CD4-positive, alpha-beta T cell treated with Interleukin-1 beta for 1 hour (primary cell): ENCODE measurements around the gene PLLP.
"Not testable (repeated sequence)": the region's sequence is repeated elsewhere in the genome, so short reads cannot be mapped to it uniquely, and the experiment has no call there.

Experiments used
- DNase-seq, 2 donors: peaks; one replicate each; pipeline ENCODE4 v3.0.0-alpha.2; 2020 to 2022

PLLP gene

DNA sequence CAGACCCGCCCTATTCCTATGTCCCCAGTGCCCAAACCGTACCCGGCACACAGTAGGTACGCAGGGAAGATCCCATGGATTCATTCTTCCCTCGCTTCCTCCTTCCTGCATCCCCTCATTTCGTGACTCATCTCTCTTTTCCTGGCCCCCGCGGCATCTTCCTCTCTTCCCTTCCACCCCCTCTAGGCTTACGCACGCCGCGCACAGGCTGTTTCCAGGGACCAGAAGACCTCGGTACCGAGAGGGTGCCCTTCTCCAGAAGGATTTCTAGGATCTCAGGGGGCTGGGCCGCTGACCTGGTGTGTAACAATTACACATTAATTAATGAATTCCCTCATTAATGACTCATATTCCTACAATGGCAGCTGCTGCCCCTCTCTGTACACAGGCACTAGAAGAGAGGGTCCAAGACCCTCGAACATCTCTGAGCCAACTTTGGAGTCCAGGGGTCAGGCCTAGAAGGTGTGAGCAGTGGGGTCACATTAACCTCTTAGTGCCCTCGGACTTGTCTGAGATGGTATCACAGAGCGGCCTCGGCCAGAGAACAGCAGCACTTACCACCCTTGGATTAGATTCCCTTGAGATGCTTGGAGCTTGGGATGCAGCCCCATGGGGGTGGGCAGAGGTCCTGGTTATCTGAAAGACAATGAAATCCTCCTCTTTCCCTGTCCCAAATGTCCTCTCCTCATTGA, 16.8 kb upstream of the PLLP start:
- no peak for DNase-seq

- peak; percentile 99 to 100 for DNase-seq
Observed at GRCh38 chr16:57300387-57301125, 16.1 kb upstream of the PLLP start.

DNA sequence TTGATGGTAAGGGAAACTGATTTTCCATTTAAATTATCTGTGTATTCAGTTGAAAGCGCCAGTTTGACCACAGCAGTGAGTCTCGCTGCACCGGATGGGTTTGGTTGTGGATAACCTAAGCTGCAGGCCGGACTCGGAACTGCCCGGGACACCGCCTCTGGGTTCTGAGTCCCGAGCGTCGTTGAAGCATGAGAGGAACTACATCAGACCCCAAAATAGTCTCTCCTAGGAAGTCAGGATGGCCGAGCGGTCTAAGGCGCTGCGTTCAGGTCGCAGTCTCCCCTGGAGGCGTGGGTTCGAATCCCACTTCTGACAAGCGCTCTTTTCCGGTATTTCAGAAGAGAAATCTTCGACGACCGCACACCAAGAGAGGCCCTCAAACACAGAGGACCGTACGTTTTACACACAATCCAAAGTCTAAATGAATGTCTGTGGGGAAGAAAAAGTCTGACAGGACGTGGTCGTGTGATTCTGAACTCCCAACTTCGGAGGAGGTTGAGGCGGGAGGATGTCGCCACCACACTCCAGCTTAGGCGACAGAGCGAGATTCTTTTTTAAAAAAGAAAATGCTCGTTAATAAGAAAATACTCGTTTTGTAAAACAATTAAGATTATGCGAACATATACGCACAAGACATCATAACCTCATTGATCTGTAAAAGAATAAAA, 15.4 kb upstream of the PLLP start:
- DNase-seq, result peak; percentile 91 to 92

DNA sequence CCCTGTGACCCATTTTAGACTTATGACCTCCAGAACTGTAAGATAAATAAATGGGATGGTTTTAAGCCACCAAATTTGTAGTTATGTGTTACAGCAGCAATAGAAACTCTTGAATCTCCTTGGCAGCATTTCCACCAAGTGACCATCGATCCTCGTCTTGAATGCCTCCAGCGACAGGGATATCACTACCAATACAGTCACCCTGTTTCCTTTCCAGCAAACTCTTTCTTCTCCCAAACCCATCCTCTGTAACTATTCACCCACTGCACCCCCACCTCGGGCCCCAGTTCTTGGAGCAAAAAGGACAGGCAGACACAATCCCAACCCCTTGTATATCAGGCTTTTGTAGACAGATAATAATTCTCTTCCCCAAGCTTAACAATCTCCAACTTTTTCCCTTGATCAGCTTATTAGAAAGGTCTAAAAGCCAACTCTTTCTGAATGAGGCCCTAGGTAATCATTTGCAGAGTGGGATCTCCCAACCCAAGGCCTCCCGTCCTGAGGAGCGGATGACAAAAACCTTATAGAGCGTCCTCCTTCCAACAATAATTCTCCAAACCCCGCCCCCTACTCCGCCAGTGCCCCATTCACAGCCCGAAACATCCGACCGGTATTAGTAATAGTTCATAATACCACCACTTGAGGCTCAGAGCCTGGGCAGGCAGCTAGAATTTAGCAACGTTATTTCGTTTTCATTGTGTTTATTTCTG, 14.7 kb upstream of the PLLP start:
- DNase-seq, result no peak

DNA sequence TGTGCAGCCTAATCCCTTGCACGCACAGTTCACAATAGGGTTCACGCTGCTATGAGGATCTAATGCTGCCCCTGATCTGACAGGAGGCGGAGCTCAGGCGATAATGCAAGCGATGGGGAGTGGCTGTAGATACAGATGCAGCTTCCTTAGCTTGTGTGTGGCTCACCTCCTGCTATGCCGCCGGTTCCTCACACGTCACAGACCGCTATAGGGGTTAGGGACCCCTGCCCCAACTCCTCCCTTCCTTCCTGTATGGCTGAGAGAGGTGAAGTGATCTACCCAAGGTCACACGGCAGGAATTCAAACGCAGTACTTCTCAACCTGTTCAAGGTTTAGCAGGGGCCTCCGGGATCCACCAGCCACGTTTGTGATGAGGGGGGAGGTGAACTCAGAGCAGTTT, 13.4 kb upstream of the PLLP start:
- peak; percentile 72 to 73 for DNase-seq

DNA sequence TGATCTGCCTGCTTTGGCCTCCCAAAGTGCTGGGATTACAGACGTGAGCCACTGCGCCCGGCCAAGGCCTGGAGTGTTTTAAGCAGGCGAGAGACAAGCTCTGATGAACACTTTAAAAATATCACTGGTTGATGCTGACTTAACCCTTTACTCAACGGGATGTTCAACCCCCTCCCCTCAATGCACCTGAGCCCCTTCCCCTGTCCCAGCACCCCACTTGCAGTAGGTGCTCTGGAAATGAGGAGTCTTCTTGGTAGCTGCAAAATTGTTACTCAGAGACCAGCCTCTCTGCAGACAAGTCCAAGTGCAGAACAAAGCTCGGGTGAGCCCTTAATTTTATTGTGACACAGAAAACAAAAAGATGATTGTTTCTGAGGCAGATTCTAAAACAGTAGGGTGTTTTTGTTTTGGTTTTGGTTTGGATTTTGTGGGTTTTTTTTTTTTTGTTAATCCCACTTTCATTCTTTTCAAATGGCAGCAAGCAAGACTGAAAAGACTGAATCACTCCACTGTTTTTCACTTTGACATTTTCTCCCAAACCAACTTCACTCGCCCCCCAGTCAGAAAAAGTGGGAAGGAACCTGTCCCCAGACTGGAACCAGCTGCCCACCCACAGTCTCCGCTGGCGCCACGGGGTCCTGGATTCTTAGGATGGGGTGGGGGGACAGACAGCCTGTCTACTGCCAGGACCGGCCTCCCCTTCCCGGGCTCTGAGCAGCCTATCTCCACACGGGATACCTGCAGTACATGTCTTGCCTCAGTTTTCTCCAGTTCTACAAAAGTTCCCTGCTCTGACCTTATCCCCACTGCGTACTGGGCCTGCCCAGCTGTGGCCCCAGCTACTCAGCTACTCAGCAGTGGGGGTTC, 5.2 kb upstream of the PLLP start:
- no peak for DNase-seq

GRCh38 chr16:57285379-57285778, 907 bp upstream of the PLLP start:
- no peak for DNase-seq

- DNase-seq, result no peak
Observed at GRCh38 chr16:57284952-57285363, 486 bp upstream of the PLLP start.

DNA sequence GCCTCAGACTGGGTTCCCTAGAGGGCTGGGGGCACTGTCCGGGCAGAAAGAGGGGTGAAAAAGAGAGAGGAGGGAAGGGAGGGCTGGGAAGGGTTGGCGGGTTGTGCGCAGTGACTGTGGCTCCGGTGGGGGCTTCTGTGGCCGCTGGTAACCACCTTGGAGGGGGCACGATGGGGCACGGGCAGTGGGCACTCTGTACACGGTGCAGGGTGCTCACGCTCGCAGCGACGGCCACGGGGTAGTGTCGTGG, 588 bp downstream of the PLLP start:
- no peak for DNase-seq

- DNase-seq, result no peak
Observed at GRCh38 chr16:57283214-57283958, 1.1 kb downstream of the PLLP start.

DNA sequence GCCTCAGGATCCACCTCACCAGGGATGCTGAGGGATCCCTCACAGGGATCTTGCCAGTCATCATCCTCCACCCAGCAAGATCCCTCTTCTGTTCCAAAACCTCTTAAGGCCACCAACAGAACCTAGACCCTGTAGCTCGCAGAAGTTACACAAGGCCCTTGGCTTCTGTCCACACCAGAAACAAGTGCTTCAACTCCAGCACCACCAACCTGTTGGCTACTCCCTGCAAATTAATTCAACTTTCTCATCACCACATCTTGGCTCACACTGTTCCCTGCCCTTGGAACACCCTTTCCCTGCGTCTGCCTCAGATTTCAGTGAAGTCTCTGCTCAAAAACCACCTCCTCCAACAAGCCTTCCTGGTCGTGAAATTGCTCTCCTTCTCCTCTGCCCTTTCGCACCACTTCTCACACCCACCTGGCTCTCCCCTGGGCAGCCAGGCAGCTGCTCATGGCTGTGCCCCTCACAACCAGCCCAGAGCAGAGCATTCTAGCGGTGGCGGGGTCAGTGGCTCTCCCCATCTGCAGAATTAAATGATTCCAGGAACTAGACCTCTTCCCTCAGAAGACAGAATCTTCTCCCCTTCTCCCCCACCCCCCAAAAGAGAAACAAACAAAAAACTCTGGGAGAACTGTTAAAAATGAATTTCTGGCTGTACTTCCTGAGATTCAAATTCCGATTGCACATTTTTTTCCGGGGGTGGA, 1.8 kb downstream of the PLLP start:
- DNase-seq, result no peak

DNA sequence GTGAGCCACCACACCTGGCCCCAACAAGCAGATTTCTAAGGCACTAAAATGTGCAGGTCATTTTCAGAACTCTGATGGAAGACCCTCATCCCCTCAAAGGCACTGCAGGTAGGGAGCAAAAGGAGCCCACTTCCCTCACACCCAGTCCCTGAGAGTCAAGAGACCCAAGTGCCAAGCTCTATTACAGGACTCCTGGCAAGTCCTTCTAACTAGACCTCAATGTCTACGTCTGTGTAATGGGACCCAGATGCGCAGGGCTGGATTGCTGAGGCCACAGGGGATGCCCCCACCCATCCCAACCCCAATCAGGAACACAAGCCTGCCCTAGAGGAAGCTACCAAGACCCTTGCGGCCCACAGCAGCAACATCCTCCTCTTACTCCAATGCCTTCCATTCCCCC, 2.7 kb downstream of the PLLP start:
- no peak for DNase-seq

GRCh38 chr16:57279780-57280638, 4.5 kb downstream of the PLLP start:
- no peak for DNase-seq

- no peak for DNase-seq
Observed at GRCh38 chr16:57278494-57278893, 6.0 kb downstream of the PLLP start.

DNA sequence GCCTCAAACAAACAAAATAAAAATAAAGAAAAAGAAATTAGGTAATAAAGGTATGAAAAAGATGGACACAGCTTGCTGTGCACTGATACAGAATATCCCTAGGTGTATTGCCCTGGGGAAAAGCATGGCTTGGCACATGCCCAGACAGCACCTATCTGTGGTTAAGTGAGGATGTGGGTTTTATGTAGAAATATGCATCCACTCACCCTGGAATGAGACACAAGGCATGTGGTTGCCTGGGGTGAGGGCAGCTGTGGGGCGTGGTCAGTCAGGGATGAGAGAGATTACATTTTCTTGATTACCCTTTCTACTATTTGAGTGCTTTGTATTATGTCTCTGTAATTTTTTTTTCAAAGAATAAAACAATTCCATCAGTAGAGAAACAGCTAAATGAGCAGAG, 6.9 kb downstream of the PLLP start:
- peak; percentile 37 to 60 for DNase-seq

DNA sequence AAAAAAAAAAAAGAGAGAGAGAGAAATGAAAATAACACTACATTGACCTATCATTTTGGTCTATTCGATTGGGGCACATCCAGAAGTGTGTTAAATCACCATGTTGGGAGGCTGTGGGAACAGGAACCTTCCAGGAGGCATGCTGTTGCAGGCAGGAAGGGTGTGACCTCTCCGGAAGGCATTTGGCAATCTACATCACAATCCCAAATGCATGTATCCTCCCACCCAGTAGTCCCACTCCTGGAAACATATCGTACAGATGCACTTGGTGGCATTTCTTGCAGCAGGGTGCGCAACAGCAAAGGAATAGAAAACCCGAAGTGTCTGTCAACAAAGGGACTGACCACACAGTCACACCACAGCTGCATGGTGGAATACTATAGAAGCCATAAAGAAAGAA, 7.9 kb downstream of the PLLP start:
- no peak for DNase-seq

DNA sequence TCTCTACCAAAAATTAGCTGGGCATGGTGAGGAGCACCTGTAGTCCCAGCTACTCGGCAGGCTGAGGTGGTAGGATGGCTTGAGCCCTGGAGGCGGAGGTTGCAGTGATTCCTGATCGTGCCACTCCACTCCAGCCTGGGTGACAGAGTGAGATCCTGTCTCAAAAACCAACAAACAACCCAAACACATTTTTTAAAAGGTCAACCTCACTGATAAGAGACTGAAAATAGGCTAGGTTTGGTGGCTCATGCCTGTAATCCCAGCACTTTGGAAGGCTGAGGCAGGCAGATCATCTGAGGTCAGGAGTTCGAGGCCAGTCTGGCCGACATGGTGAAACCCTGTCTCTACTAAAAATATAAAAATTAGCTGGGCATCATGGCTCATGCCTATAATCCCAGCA, 8.5 kb downstream of the PLLP start:
- DNase-seq, result not testable (repeated sequence)

DNA sequence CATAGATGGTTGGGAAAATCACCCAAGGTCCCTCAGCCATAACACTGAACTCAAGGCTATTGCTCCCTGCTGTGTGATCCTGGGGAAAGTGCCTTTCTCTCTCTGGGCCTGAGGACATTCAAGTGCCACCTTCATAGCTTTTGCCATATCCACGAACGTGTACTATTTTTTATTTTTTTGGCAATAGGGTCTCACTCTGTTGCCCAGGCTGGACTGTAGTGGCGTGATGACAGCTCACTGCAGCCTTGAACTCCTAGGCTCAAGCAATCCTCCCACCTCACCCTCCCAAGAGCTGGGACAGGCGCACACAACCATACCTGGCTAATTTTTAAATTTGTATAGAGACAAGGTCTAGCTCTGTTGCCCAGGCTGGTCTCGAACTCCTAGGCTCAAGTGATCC, 10.6 kb downstream of the PLLP start:
- no peak for DNase-seq

DNA sequence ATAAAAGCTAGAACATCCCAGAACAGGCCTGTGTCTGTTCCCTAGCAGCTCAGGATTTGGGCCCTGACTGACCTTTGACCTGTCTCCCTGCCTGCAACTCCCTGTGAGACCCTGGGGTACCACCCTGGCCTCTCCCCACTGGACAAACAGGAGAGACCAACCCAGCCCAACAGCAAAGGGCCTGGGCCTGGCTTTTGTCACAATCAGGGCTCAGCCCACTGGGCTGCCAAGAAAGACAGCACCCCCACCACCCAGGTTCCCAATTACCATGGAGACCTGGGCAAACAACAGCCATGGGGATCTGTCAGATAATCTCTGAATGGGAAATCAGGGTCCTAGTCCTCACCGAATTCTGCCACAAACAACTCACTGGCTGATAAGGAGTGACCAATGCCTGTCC, 11.1 kb downstream of the PLLP start:
- DNase-seq, result no peak

- DNase-seq, result no peak
Observed at GRCh38 chr16:57271867-57272495, 12.5 kb downstream of the PLLP start.
